Measurements from ENCODE around the gene NDUFA3. TPM values are rescaled to one million over a fixed set of nuclear protein-coding genes. Genes with fewer than 3 reads are reported as not detected.
"Not testable (repeated sequence)": the region's sequence is repeated elsewhere in the genome, so short reads cannot be mapped to it uniquely, and the experiment has no call there.

Gene NDUFA3
- total RNA-seq, 4 donors from 2014 or later = 29.5 to 84.9 (median 60.6) TPM

DNA sequence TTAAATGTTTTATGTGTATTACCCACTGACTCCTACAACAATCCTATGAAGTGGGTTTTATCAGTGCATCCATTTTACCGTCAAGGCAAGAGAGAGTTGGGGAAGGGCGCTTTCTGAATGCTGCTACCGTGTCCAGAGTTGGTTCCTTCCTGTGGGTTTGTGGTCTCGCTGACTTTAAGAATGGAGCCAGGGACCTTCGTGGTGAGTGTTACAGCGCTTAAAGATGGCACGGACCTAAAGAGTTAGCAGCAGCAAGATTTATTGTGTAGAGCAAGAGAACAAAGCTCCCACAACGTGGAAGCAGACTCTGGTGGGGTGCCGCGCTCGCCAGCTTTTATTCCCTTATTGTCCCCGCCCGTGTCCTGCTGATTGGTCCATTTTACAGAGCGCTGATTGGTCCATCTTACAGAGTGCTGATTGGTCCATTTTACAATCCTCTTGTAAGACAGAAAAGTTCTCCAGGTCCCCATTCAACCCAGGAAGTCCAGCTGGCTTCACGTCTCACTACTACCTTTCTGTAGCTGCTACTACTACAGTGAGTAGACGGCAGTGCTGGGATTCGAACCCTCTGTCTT is 8.1 kb upstream of the NDUFA3 start:
- no peaks in the 10 kb centered on the region for H3K36me3 ChIP-seq
- H3K4me3 ChIP-seq = no peak overlapping the region
- DNase-seq (no peak), ATAC-seq (no peak)
- no peak overlapping the region for H3K27ac ChIP-seq
- intact Hi-C loops (cut with DNase I; ENCODE audit: low total_unique reads) (no loop called here), in situ Hi-C loops (cut with MboI; ENCODE audit: low sequenced_read_pairs in 4 of 4) (no loop called here)
- no peak for TF ChIP-seq POLR2A (IDR thresholded peaks at IDR 0.05)
- TF ChIP-seq, protein P1, sequence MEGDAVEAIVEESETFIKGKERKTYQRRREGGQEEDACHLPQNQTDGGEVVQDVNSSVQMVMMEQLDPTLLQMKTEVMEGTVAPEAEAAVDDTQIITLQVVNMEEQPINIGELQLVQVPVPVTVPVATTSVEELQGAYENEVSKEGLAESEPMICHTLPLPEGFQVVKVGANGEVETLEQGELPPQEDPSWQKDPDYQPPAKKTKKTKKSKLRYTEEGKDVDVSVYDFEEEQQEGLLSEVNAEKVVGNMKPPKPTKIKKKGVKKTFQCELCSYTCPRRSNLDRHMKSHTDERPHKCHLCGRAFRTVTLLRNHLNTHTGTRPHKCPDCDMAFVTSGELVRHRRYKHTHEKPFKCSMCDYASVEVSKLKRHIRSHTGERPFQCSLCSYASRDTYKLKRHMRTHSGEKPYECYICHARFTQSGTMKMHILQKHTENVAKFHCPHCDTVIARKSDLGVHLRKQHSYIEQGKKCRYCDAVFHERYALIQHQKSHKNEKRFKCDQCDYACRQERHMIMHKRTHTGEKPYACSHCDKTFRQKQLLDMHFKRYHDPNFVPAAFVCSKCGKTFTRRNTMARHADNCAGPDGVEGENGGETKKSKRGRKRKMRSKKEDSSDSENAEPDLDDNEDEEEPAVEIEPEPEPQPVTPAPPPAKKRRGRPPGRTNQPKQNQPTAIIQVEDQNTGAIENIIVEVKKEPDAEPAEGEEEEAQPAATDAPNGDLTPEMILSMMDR (IDR thresholded peaks at IDR 0.05 in 4 of 5, conservative IDR thresholded peaks at IDR 0.05 in 1 of 5) = no peak
- no peaks in the 10 kb centered on the region for H3K9me3 ChIP-seq
- peaks cover 0 to 41% (median 20%) of the 10 kb centered on the region in 3 donors for H3K27me3 ChIP-seq
- H3K4me1 ChIP-seq = peaks cover 0 to 5% of the 10 kb centered on the region in 2 donors

GRCh38 chr19:54095136-54095858 is 7.4 kb upstream of the NDUFA3 start:
- no peaks in the 10 kb centered on the region for H3K9me3 ChIP-seq
- in situ Hi-C loops (cut with MboI; ENCODE audit: low sequenced_read_pairs in 4 of 4) (no loop called here), intact Hi-C loops (cut with DNase I; ENCODE audit: low total_unique reads) (no loop called here)
- TF ChIP-seq, protein P1 (IDR thresholded peaks at IDR 0.05 in 4 of 5, conservative IDR thresholded peaks at IDR 0.05 in 1 of 5) = no peak
- TF ChIP-seq POLR2A (IDR thresholded peaks at IDR 0.05) = no peak
- ATAC-seq (no peak), DNase-seq (no peak)
- H3K4me1 ChIP-seq = peaks cover 0 to 5% of the 10 kb centered on the region in 2 donors
- no peak overlapping the region for H3K27ac ChIP-seq
- H3K36me3 ChIP-seq = no peaks in the 10 kb centered on the region
- peaks cover 0 to 41% (median 20%) of the 10 kb centered on the region in 3 donors for H3K27me3 ChIP-seq
- H3K4me3 ChIP-seq = peak overlapping the region; percentile 20 to 37 (median 30)

DNA sequence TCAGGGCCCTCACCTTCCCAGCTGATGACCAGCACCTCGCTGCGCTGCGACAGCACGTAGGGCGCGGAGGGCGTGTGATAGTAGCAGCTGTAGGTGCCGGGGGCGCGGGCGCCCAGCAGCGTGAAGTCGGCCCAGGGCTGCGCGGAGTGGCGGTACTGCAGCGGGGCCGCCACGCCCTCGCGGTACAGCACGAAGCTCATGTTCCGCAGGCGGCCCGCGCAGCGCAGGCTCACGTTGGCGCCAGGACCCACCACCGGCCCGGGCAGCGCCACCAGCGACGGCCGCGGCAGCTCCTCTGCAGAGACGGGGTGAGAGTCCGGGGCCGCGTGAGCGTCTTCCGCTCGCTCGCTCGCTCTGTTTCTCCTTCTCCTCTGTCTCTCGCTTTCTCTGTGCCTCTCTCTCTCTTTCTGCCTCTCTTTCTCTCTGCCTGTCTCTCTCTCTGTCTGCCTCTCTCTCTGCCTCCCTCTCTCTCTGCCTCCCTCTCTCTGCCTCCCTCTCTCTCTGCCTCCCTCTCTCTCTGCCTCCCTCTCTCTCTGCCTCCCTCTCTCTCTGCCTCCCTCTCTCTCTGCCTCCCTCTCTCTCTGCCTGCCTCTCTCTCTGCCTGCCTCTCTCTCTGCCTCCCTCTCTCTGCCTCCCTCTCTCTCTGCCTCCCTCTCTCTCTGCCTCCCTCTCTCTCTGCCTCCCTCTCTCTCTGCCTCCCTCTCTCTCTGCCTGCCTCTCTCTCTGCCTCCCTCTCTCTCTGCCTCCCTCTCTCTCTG is 6.6 kb upstream of the NDUFA3 start:
- peak overlapping the region; percentile 20 to 37 (median 30) for H3K4me3 ChIP-seq
- H3K27ac ChIP-seq; H3K36me3 ChIP-seq; intact Hi-C loops (cut with DNase I; ENCODE audit: low total_unique reads); ATAC-seq; DNase-seq; H3K4me1 ChIP-seq; in situ Hi-C loops (cut with MboI; ENCODE audit: low sequenced_read_pairs in 4 of 4); H3K9me3 ChIP-seq: not testable (repeated sequence)
- peaks cover 0 to 41% (median 20%) of the 10 kb centered on the region in 3 donors for H3K27me3 ChIP-seq

GRCh38 chr19:54096617-54097106 is 6.0 kb upstream of the NDUFA3 start:
- TF ChIP-seq, protein P1 (IDR thresholded peaks at IDR 0.05 in 4 of 5, conservative IDR thresholded peaks at IDR 0.05 in 1 of 5) = no peak
- TF ChIP-seq POLR2A (IDR thresholded peaks at IDR 0.05) = no peak
- DNase-seq (no peak), ATAC-seq (no peak)
- in situ Hi-C loops (cut with MboI; ENCODE audit: low sequenced_read_pairs in 4 of 4) (no loop called here), intact Hi-C loops (cut with DNase I; ENCODE audit: low total_unique reads) (no loop called here)
- H3K27me3 ChIP-seq = peaks cover 0 to 41% (median 20%) of the 10 kb centered on the region in 3 donors
- no peak overlapping the region for H3K27ac ChIP-seq
- no peaks in the 10 kb centered on the region for H3K9me3 ChIP-seq
- H3K36me3 ChIP-seq = no peaks in the 10 kb centered on the region
- H3K4me1 ChIP-seq = peaks cover 0 to 5% of the 10 kb centered on the region in 2 donors
- peak overlapping the region in 2 of 4 donors; percentile 15 to 25 for H3K4me3 ChIP-seq
